HEK293T (cell line): ENCODE results near the gene DPEP3.

Source experiments
- ARNT ChIP-seq: fragments of 450-650 bp; IDR thresholded peaks from 2 replicates; pipeline ENCODE4 v1.6.1; 2017; ENCODE audit warnings: mild to moderate bottlenecking
- BHLHE40 ChIP-seq: fragments of 450-650 bp; IDR thresholded peaks from 2 replicates; pipeline ENCODE4 v1.6.1; 2016; ENCODE audit warnings: mild to moderate bottlenecking, moderate library complexity, borderline replicate concordance
- ELF4 ChIP-seq: fragments of 450-650 bp; IDR thresholded peaks from 2 replicates; pipeline ENCODE4 v1.6.1; 2017; ENCODE audit warnings: antibody characterized with exemption
- FOXA1 ChIP-seq: fragments of 450-650 bp; IDR thresholded peaks from 2 replicates; pipeline ENCODE4 v1.6.1; 2016; ENCODE audit warnings: mild to moderate bottlenecking
- FOXK2 ChIP-seq: fragments of 450-650 bp; IDR thresholded peaks from 2 replicates; pipeline ENCODE4 v1.6.1; 2016; ENCODE audit warnings: mild to moderate bottlenecking
- HDGF ChIP-seq: fragments of 450-650 bp; IDR thresholded peaks from 2 replicates; pipeline ENCODE4 v1.6.1; 2017; ENCODE audit warnings: antibody characterized with exemption, borderline replicate concordance
- SP1 ChIP-seq: fragments of 450-650 bp; IDR thresholded peaks from 2 replicates; pipeline ENCODE4 v1.6.1; 2017
- SUZ12 ChIP-seq: fragments of 450-650 bp; IDR thresholded peaks from 2 replicates; pipeline ENCODE4 v1.6.1; 2016; ENCODE audit warnings: mild to moderate bottlenecking
- TARDBP ChIP-seq: fragments of 450-650 bp; IDR thresholded peaks from 2 replicates; pipeline ENCODE4 v1.6.1; 2016
- ZNF384 ChIP-seq: fragments of 450-650 bp; IDR thresholded peaks from 2 replicates; pipeline ENCODE4 v1.6.1; 2016
- TF ChIP-seq, protein P1 (sequence below): fragments of 450-650 bp; IDR thresholded peaks from 2 replicates; pipeline ENCODE4 v1.6.1; 2016

DNA sequence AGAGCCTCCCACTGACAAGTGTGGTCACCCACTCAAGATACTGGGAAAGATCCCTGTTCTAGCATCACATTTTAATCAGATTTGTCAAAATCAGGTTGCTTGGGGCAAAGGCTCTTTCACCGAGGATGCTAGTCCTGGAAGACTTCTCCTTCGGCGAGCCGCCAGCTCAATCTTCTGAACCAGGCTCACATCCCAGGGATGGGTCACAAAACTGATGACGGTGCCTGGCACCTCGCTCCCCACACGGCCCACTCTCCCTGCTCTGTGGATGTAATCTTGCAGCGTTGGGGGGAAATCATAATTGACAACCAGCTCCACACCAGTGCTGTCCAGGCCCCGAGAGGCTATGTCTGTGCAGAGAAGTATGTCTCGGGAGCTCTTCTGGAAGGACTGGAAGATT is 41.2 kb upstream of the DPEP3 start:
- no peak for TF ChIP-seq ZNF384
- no peak for TF ChIP-seq SUZ12
- no peak for TF ChIP-seq ARNT
- no peak for TF ChIP-seq ELF4
- no peak for TF ChIP-seq FOXA1
- TF ChIP-seq, protein P1, sequence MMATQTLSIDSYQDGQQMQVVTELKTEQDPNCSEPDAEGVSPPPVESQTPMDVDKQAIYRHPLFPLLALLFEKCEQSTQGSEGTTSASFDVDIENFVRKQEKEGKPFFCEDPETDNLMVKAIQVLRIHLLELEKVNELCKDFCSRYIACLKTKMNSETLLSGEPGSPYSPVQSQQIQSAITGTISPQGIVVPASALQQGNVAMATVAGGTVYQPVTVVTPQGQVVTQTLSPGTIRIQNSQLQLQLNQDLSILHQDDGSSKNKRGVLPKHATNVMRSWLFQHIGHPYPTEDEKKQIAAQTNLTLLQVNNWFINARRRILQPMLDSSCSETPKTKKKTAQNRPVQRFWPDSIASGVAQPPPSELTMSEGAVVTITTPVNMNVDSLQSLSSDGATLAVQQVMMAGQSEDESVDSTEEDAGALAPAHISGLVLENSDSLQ, result no peak
- TF ChIP-seq SP1, result no peak
- no peak for TF ChIP-seq HDGF
- no peak for TF ChIP-seq FOXK2
- TF ChIP-seq BHLHE40, result no peak
- no peak for TF ChIP-seq TARDBP
